Activated naive CD8-positive, alpha-beta T cell treated with anti-CD3 and anti-CD28 coated beads, Interleukin-2, amount 50 U/mL, for 24 hours (primary cell): ENCODE results near the gene NACC2.

Experiments
- ATAC-seq: fragments of 150-1000 bp; cut with Tn5 transposase; one replicate; pipeline ENCODE4 v1.10.0; 2021
- DNase-seq: peaks from one replicate; pipeline ENCODE4 v3.0.0; 2021
- H3K27ac Mint-ChIP-seq: one replicate; pipeline ENCODE4 v1.8.0; 2021; ENCODE audit warnings: mild to moderate bottlenecking, mixed read lengths
- H3K27me3 Mint-ChIP-seq: one replicate; pipeline ENCODE4 v1.8.0; 2021; ENCODE audit warnings: mixed read lengths
- H3K36me3 Mint-ChIP-seq: one replicate; pipeline ENCODE4 v1.8.0; 2021; ENCODE audit warnings: low read depth, mixed read lengths
- H3K4me1 Mint-ChIP-seq: one replicate; pipeline ENCODE4 v1.8.0; 2021; ENCODE audit warnings: mixed read lengths
- H3K4me3 Mint-ChIP-seq: one replicate; pipeline ENCODE4 v1.8.0; 2021; ENCODE audit warnings: mild to moderate bottlenecking, moderate library complexity, mixed read lengths
- H3K9me3 Mint-ChIP-seq: one replicate; pipeline ENCODE4 v1.8.0; 2021; ENCODE audit warnings: mixed read lengths

Gene NACC2

GRCh38 chr9:136014147-136014923 is 80.8 kb downstream of the NACC2 start:
- no peaks in the 10 kb centered on the region for H3K4me1 Mint-ChIP-seq
- no peak overlapping the region for H3K27ac Mint-ChIP-seq
- no peaks in the 10 kb centered on the region for H3K9me3 Mint-ChIP-seq
- H3K36me3 Mint-ChIP-seq = no peaks in the 10 kb centered on the region
- no peak overlapping the region for H3K4me3 Mint-ChIP-seq
- DNase-seq = no peak
- no peak for ATAC-seq
- H3K27me3 Mint-ChIP-seq = no peaks in the 10 kb centered on the region

GRCh38 chr9:136013524-136014034 is 81.5 kb downstream of the NACC2 start:
- Mint-ChIP-seq H3K4me3 (no peak overlapping the region), H3K4me1 (no peaks in the 10 kb centered on the region), H3K27ac (no peak overlapping the region), H3K9me3 (no peaks in the 10 kb centered on the region), H3K27me3 (no peaks in the 10 kb centered on the region), H3K36me3 (no peaks in the 10 kb centered on the region)
- ATAC-seq (no peak), DNase-seq (no peak)

- no peak for DNase-seq
- H3K27ac Mint-ChIP-seq = no peak overlapping the region
- no peaks in the 10 kb centered on the region for H3K36me3 Mint-ChIP-seq
- no peak overlapping the region for H3K4me3 Mint-ChIP-seq
- H3K4me1 Mint-ChIP-seq = no peaks in the 10 kb centered on the region
- no peaks in the 10 kb centered on the region for H3K9me3 Mint-ChIP-seq
- no peak for ATAC-seq
- no peaks in the 10 kb centered on the region for H3K27me3 Mint-ChIP-seq
Measured at GRCh38 chr9:136013116-136013515, 82.0 kb downstream of the NACC2 start.

GRCh38 chr9:136012651-136013050 is 82.4 kb downstream of the NACC2 start:
- H3K4me3 Mint-ChIP-seq = no peak overlapping the region
- H3K4me1 Mint-ChIP-seq = no peaks in the 10 kb centered on the region
- no peaks in the 10 kb centered on the region for H3K9me3 Mint-ChIP-seq
- H3K27ac Mint-ChIP-seq = no peak overlapping the region
- H3K27me3 Mint-ChIP-seq = no peaks in the 10 kb centered on the region
- no peaks in the 10 kb centered on the region for H3K36me3 Mint-ChIP-seq
- no peak for ATAC-seq
- DNase-seq = no peak

- DNase-seq (no peak), ATAC-seq (no peak)
- H3K4me1 Mint-ChIP-seq = no peaks in the 10 kb centered on the region
- H3K9me3 Mint-ChIP-seq = no peaks in the 10 kb centered on the region
- no peak overlapping the region for H3K4me3 Mint-ChIP-seq
- H3K36me3 Mint-ChIP-seq = no peaks in the 10 kb centered on the region
- H3K27me3 Mint-ChIP-seq = no peaks in the 10 kb centered on the region
- no peak overlapping the region for H3K27ac Mint-ChIP-seq
Measured at GRCh38 chr9:136011703-136012496, 83.2 kb downstream of the NACC2 start.

GRCh38 chr9:136011376-136011702 is 83.8 kb downstream of the NACC2 start:
- Mint-ChIP-seq H3K27ac (no peak overlapping the region), H3K4me1 (no peaks in the 10 kb centered on the region), H3K36me3 (no peaks in the 10 kb centered on the region), H3K4me3 (no peak overlapping the region), H3K27me3 (no peaks in the 10 kb centered on the region), H3K9me3 (no peaks in the 10 kb centered on the region)
- DNase-seq (no peak), ATAC-seq (no peak)

GRCh38 chr9:136010615-136011361 is 84.3 kb downstream of the NACC2 start:
- no peak overlapping the region for H3K4me3 Mint-ChIP-seq
- no peaks in the 10 kb centered on the region for H3K9me3 Mint-ChIP-seq
- ATAC-seq (no peak), DNase-seq (no peak)
- no peak overlapping the region for H3K27ac Mint-ChIP-seq
- H3K4me1 Mint-ChIP-seq = no peaks in the 10 kb centered on the region
- no peaks in the 10 kb centered on the region for H3K36me3 Mint-ChIP-seq
- H3K27me3 Mint-ChIP-seq = no peaks in the 10 kb centered on the region

GRCh38 chr9:136010176-136010575 is 84.9 kb downstream of the NACC2 start:
- no peaks in the 10 kb centered on the region for H3K9me3 Mint-ChIP-seq
- no peaks in the 10 kb centered on the region for H3K36me3 Mint-ChIP-seq
- H3K4me3 Mint-ChIP-seq = no peak overlapping the region
- no peaks in the 10 kb centered on the region for H3K4me1 Mint-ChIP-seq
- no peak overlapping the region for H3K27ac Mint-ChIP-seq
- H3K27me3 Mint-ChIP-seq = no peaks in the 10 kb centered on the region
- ATAC-seq (no peak), DNase-seq (no peak)

- Mint-ChIP-seq H3K9me3 (no peaks in the 10 kb centered on the region), H3K4me1 (no peaks in the 10 kb centered on the region)
Measured at GRCh38 chr9:136009516-136009915, 85.6 kb downstream of the NACC2 start.

GRCh38 chr9:136008693-136008997 is 86.4 kb downstream of the NACC2 start:
- DNase-seq = no peak
- no peaks in the 10 kb centered on the region for H3K9me3 Mint-ChIP-seq
- H3K4me3 Mint-ChIP-seq = no peak overlapping the region
- H3K4me1 Mint-ChIP-seq = no peaks in the 10 kb centered on the region
- no peaks in the 10 kb centered on the region for H3K27me3 Mint-ChIP-seq
- no peak overlapping the region for H3K27ac Mint-ChIP-seq
- no peaks in the 10 kb centered on the region for H3K36me3 Mint-ChIP-seq
- no peak for ATAC-seq

More at GRCh38 chr9:136009516-136009915, 85.6 kb downstream of the NACC2 start:
- DNase-seq (no peak), ATAC-seq (no peak)
- Mint-ChIP-seq H3K27ac (no peak overlapping the region), H3K4me3 (no peak overlapping the region), H3K36me3 (no peaks in the 10 kb centered on the region), H3K27me3 (no peaks in the 10 kb centered on the region)

- Mint-ChIP-seq H3K27me3 (no peaks in the 10 kb centered on the region), H3K27ac (no peak overlapping the region)
- DNase-seq = no peak
Measured at GRCh38 chr9:136007934-136008692, 87.0 kb downstream of the NACC2 start.

GRCh38 chr9:136007276-136007933 is 87.7 kb downstream of the NACC2 start:
- no peak for ATAC-seq
- no peaks in the 10 kb centered on the region for H3K27me3 Mint-ChIP-seq
- DNase-seq = no peak
- H3K4me1 Mint-ChIP-seq = no peaks in the 10 kb centered on the region
- no peak overlapping the region for H3K27ac Mint-ChIP-seq
- no peaks in the 10 kb centered on the region for H3K9me3 Mint-ChIP-seq
- no peak overlapping the region for H3K4me3 Mint-ChIP-seq
- no peaks in the 10 kb centered on the region for H3K36me3 Mint-ChIP-seq

More at GRCh38 chr9:136007934-136008692, 87.0 kb downstream of the NACC2 start:
- Mint-ChIP-seq H3K4me3 (no peak overlapping the region), H3K36me3 (no peaks in the 10 kb centered on the region), H3K4me1 (no peaks in the 10 kb centered on the region), H3K9me3 (no peaks in the 10 kb centered on the region)
- no peak for ATAC-seq

- ATAC-seq = no peak
- H3K4me3 Mint-ChIP-seq = no peak overlapping the region
- no peaks in the 10 kb centered on the region for H3K9me3 Mint-ChIP-seq
- H3K27me3 Mint-ChIP-seq = no peaks in the 10 kb centered on the region
- no peaks in the 10 kb centered on the region for H3K4me1 Mint-ChIP-seq
- DNase-seq = no peak
- no peak overlapping the region for H3K27ac Mint-ChIP-seq
- H3K36me3 Mint-ChIP-seq = no peaks in the 10 kb centered on the region
Measured at GRCh38 chr9:136006169-136006568, 88.9 kb downstream of the NACC2 start.

GRCh38 chr9:136004712-136005111 is 90.4 kb downstream of the NACC2 start:
- H3K27me3 Mint-ChIP-seq = no peaks in the 10 kb centered on the region
- no peak overlapping the region for H3K27ac Mint-ChIP-seq
- no peak for ATAC-seq
- H3K36me3 Mint-ChIP-seq = no peaks in the 10 kb centered on the region
- H3K9me3 Mint-ChIP-seq = no peaks in the 10 kb centered on the region
- H3K4me1 Mint-ChIP-seq = no peaks in the 10 kb centered on the region
- H3K4me3 Mint-ChIP-seq = no peak overlapping the region
- DNase-seq = no peak
